ENCODE measurements around the gene RMDN3.

The RMDN3 gene

DNA sequence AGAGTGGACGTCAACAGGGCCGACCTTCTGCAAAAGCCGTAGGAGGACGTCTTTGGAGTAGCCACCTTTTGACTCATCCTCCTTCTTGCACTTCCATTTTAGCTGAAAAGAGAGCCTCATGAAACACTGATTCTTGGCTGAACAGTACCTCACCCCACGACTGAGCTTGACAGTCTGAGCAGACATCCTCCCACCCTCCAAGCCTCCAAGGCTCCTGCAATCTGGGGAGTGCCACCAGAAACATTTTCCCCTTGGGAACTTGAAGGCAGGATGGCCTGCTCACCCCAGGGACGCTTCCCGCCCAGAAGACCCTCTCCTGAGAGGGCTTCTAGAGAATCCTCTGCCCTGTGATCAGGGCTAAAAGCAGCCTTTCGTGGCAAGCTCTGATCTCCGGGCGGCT, 20.0 kb upstream of the RMDN3 start:
- H3K4me3 ChIP-seq (ENCODE audit: control insufficient read depth, low read depth, low read length): no peak overlapping the region
- TF ChIP-seq, protein P1, sequence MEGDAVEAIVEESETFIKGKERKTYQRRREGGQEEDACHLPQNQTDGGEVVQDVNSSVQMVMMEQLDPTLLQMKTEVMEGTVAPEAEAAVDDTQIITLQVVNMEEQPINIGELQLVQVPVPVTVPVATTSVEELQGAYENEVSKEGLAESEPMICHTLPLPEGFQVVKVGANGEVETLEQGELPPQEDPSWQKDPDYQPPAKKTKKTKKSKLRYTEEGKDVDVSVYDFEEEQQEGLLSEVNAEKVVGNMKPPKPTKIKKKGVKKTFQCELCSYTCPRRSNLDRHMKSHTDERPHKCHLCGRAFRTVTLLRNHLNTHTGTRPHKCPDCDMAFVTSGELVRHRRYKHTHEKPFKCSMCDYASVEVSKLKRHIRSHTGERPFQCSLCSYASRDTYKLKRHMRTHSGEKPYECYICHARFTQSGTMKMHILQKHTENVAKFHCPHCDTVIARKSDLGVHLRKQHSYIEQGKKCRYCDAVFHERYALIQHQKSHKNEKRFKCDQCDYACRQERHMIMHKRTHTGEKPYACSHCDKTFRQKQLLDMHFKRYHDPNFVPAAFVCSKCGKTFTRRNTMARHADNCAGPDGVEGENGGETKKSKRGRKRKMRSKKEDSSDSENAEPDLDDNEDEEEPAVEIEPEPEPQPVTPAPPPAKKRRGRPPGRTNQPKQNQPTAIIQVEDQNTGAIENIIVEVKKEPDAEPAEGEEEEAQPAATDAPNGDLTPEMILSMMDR (conservative IDR thresholded peaks at IDR 0.05; ENCODE audit: control insufficient read depth, insufficient read depth, low read depth, low read length): no peak
- DNase-seq (ENCODE audit: low read depth): no peak

DNA sequence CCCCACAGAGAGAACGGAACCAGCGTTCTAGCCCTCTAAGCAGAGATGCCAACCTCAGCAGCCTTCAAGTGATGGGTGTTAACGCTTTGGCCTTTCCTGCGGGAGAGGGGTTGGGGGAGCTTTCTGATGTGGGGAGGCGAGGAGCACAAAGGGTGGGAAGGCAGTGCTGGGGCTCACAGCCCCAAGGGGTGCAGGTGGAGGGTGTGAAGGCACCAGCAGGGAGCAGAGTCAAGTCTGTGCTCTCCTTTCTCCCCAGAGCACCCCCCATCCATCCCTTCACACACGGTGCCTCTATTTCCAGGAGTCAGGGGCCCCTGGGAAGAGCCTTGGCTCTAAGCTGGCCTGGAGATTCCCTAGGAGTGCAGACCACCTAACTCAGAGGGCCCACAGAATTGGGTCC, 18.8 kb upstream of the RMDN3 start:
- TF ChIP-seq, protein P1 (conservative IDR thresholded peaks at IDR 0.05; ENCODE audit: control insufficient read depth, insufficient read depth, low read depth, low read length): no peak
- DNase-seq (ENCODE audit: low read depth): no peak
- H3K4me3 ChIP-seq (ENCODE audit: control insufficient read depth, low read depth, low read length): no peak overlapping the region

DNA sequence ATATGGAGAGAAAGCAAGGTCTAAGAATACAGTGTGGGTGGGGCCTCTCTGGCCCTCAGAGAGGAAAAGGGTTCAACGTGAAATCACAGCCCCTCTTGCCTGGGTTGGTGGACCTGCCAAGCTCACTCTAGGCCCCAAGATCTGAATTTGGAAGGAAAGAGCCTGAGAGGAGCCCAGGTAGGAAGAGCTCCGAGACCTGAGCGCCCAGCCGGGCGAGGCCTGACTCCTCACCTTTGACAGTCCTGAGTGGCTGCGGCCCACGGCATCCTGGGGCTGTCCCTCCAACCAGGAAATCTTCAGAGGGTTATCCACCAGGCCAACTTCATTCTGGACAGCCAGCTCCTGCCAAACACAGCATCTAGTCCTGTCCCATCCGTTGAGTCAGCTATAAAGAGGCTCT, 18.4 kb upstream of the RMDN3 start:
- no peak overlapping the region for H3K4me3 ChIP-seq (ENCODE audit: control insufficient read depth, low read depth, low read length)
- TF ChIP-seq, protein P1 (conservative IDR thresholded peaks at IDR 0.05; ENCODE audit: control insufficient read depth, insufficient read depth, low read depth, low read length): no peak
- DNase-seq (ENCODE audit: low read depth): no peak

DNA sequence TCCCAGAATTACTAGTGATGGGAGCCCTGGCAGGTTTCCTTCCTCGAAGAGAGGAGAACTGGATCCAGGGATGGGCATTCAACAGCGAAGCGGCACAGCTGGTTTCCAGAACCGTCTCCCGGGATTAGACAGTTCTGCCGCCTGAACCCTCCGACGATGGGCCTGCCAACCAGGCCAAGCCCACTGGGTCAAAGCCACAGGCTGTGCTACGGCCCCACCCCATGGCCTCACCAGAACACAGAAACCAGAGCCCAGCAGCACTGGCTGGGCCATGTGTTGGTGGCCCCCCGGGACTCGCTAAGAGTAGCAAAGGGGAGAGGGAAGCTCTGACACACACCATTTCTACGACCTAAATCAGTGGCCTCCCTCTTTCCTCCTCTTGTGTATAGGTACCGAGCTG, 17.0 kb upstream of the RMDN3 start:
- TF ChIP-seq, protein P1 (conservative IDR thresholded peaks at IDR 0.05; ENCODE audit: control insufficient read depth, insufficient read depth, low read depth, low read length): no peak
- H3K4me3 ChIP-seq (ENCODE audit: control insufficient read depth, low read depth, low read length): no peak overlapping the region
- DNase-seq (ENCODE audit: low read depth): no peak

DNA sequence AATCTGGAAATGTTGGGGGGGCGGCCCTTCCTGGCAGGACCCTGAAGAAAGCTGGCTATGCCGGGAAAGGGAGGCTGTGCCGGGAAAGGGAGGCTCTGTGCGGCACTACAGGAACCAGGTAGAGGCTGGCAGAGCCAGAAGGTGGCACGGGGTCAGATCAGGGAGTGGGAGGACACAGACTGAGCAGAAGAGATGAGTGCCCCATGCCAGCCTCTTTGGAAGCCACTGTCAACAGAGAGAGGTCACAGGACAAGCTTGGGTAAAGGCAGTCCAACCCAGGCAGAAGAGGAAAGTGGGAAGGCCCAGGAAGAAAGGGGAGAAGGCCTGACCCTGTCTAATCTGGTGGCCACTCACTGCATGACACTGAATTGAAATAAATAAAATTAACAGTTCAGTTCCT, 16.2 kb upstream of the RMDN3 start:
- no peak for DNase-seq (ENCODE audit: low read depth)
- H3K4me3 ChIP-seq (ENCODE audit: control insufficient read depth, low read depth, low read length): no peak overlapping the region
- TF ChIP-seq, protein P1 (conservative IDR thresholded peaks at IDR 0.05; ENCODE audit: control insufficient read depth, insufficient read depth, low read depth, low read length): no peak

DNA sequence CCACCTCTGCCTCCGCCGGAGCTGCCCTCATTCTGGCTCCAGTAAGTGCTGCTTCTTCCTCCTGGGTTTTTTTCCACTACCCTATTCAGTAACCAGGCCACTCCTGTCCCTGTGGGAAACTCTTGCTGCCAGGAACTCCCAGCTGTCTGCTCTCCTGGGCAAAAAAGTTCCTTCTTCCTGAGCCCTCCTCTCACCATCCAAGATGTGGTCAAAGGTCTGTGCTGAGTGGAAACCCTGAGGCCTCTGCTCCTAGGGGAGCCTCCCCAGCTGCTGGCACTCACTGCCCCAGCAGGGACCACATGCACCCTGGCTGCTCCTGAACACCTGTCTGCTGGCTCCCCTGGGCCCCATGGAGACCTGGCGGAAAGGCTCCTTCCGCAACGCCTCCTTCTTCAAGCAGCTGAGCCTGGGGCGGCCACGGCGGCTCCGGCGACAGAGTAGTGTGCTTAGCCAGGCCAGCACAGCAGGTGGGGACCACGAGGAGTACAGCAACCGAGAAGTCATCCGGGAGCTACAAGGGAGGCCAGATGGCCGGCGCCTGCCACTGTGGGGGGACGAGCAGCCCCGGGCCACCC, 15.2 kb upstream of the RMDN3 start:
- no peak overlapping the region for H3K4me3 ChIP-seq (ENCODE audit: control insufficient read depth, low read depth, low read length)
- TF ChIP-seq, protein P1 (conservative IDR thresholded peaks at IDR 0.05; ENCODE audit: control insufficient read depth, insufficient read depth, low read depth, low read length): no peak
- no peak for DNase-seq (ENCODE audit: low read depth)

All from fibroblast of mammary gland (primary cell).